ENCODE measurements around the gene SELENOP.
A peak's percentile ranks its signal among the peaks of the same experiment; 100 is the strongest.

SELENOP gene

GRCh38 chr5:42811591-42812446 is at the start of gene SELENOP:
TSS of gene SELENOP (minus strand) at chr5:42811892. CDS start at chr5:42808353, 3,539 bp downstream.
- peak; percentile 89 for DNase-seq (ENCODE audit: low read depth)
- no peak for TF ChIP-seq CTCF (IDR thresholded peaks at IDR 0.05; ENCODE audit: control insufficient read depth, extremely low read depth, insufficient read depth)
- H3K4me3 ChIP-seq (ENCODE audit: low read depth, low read length): peak within 1 kb of the TSS; percentile 53

GRCh38 chr5:42858687-42859086 is 47.0 kb upstream of the SELENOP start:
- H3K4me3 ChIP-seq (ENCODE audit: low read depth, low read length): no peak overlapping the region
- peak; percentile 87 for DNase-seq (ENCODE audit: low read depth)
- TF ChIP-seq CTCF (IDR thresholded peaks at IDR 0.05; ENCODE audit: control insufficient read depth, extremely low read depth, insufficient read depth): no peak

GRCh38 chr5:42858031-42858643 is 46.4 kb upstream of the SELENOP start:
- DNase-seq (ENCODE audit: low read depth): peak; percentile 64
- no peak for TF ChIP-seq CTCF (IDR thresholded peaks at IDR 0.05; ENCODE audit: control insufficient read depth, extremely low read depth, insufficient read depth)
- no peak overlapping the region for H3K4me3 ChIP-seq (ENCODE audit: low read depth, low read length)

GRCh38 chr5:42855811-42856210 is 44.1 kb upstream of the SELENOP start:
- no peak for DNase-seq (ENCODE audit: low read depth)
- H3K4me3 ChIP-seq (ENCODE audit: low read depth, low read length): no peak overlapping the region
- no peak for TF ChIP-seq CTCF (IDR thresholded peaks at IDR 0.05; ENCODE audit: control insufficient read depth, extremely low read depth, insufficient read depth)

GRCh38 chr5:42855386-42855785 is 43.7 kb upstream of the SELENOP start:
- no peak for TF ChIP-seq CTCF (IDR thresholded peaks at IDR 0.05; ENCODE audit: control insufficient read depth, extremely low read depth, insufficient read depth)
- DNase-seq (ENCODE audit: low read depth): no peak

GRCh38 chr5:42854795-42855194 is 43.1 kb upstream of the SELENOP start:
- no peak overlapping the region for H3K4me3 ChIP-seq (ENCODE audit: low read depth, low read length)
- TF ChIP-seq CTCF (IDR thresholded peaks at IDR 0.05; ENCODE audit: control insufficient read depth, extremely low read depth, insufficient read depth): no peak
- DNase-seq (ENCODE audit: low read depth): no peak

More at GRCh38 chr5:42855386-42855785, 43.7 kb upstream of the SELENOP start:
- no peak overlapping the region for H3K4me3 ChIP-seq (ENCODE audit: low read depth, low read length)

All from LNCaP clone FGC (cell line).